ENCODE measurements around the gene TTC9B.
"Not testable (repeated sequence)": the region's sequence is repeated elsewhere in the genome, so short reads cannot be mapped to it uniquely, and the experiment has no call there.

The TTC9B gene

DNA sequence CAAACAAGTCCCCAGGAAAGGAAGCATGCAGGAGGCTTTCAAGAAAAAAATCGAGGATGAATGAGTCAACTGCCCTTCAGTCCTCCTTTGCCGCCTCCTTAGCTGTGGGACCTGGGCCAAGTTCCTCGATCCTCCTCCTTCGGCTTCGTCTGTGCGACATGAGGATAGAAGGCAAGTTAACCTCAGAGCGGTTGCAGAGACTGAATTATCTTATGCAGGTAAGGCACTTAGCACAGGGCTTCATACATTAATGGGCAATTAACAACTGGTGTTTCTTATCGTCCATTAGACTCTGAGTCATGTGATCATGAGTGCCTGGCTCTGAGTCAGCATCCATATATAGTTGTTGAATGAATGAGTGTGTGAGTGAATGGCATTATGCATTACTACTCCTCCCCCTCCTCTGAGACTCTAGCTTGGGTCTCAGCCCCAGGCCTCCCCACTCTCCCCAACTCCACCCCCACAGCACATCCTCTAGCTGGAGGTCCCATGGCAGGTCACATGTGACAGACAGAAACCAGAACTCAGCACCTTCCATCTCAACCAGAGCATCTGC lies 1.6 kb upstream of the TTC9B start:
- Histone ChIP-seq H3K27ac (ENCODE audit: low read length) (no peak overlapping the region), H3K27me3 (ENCODE audit: insufficient read depth, low read length, poor library complexity) (no peaks in the 10 kb centered on the region), H3K79me2 (ENCODE audit: insufficient read depth, low read length) (no peaks in the 10 kb centered on the region), H3K9me3 (ENCODE audit: insufficient read depth, low read length, severe bottlenecking) (no peaks in the 10 kb centered on the region), H3K4me3 (ENCODE audit: low read depth in 1 of 2, low read length in 2 of 2) (no peak overlapping the region), H2AFZ (ENCODE audit: low read depth, low read length) (no peak overlapping the region), H3K4me2 (ENCODE audit: insufficient read depth, low read length) (no peak overlapping the region), H3K36me3 (ENCODE audit: insufficient read depth, low read length) (no peaks in the 10 kb centered on the region), H4K20me1 (ENCODE audit: insufficient read depth, low read length) (no peaks in the 10 kb centered on the region), H3K9ac (ENCODE audit: low read depth, low read length) (no peak overlapping the region), H3K4me1 (ENCODE audit: insufficient read depth, low read length) (no peaks in the 10 kb centered on the region)
- ATAC-seq (ENCODE audit: insufficient read depth, low read depth) (no peak), DNase-seq (no peak)
- no peak for TF ChIP-seq EZH2 (IDR thresholded peaks at IDR 0.05; ENCODE audit: borderline replicate concordance, low read depth, low read length, severe bottlenecking)
- TF ChIP-seq, protein P1, sequence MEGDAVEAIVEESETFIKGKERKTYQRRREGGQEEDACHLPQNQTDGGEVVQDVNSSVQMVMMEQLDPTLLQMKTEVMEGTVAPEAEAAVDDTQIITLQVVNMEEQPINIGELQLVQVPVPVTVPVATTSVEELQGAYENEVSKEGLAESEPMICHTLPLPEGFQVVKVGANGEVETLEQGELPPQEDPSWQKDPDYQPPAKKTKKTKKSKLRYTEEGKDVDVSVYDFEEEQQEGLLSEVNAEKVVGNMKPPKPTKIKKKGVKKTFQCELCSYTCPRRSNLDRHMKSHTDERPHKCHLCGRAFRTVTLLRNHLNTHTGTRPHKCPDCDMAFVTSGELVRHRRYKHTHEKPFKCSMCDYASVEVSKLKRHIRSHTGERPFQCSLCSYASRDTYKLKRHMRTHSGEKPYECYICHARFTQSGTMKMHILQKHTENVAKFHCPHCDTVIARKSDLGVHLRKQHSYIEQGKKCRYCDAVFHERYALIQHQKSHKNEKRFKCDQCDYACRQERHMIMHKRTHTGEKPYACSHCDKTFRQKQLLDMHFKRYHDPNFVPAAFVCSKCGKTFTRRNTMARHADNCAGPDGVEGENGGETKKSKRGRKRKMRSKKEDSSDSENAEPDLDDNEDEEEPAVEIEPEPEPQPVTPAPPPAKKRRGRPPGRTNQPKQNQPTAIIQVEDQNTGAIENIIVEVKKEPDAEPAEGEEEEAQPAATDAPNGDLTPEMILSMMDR (IDR thresholded peaks at IDR 0.05; ENCODE audit: borderline replicate concordance, extremely low read depth, low read length, poor library complexity, severe bottlenecking) = no peak

DNA sequence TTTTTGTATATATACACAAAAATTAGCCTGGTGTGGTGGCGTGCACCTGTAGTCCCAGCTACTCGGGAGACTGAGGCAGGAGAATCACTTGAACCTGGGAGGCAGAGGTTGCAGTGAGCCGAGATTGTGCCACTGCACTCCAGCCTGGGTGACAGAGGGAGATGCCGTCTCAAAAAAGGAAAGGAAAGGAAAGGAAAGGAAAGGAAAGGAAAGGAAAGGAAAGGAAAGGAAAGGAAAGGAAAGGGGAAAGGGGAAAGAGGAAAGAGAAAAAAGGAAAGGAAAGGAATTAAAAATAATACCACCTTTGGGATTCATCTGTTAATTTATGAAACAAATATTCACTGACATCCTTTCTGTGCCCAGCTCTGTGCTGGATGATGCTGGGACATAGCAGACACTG lies 845 bp upstream of the TTC9B start:
- H3K27me3 ChIP-seq (ENCODE audit: insufficient read depth, low read length, poor library complexity); H3K9ac ChIP-seq (ENCODE audit: low read depth, low read length); H4K20me1 ChIP-seq (ENCODE audit: insufficient read depth, low read length); H3K4me3 ChIP-seq (ENCODE audit: low read depth in 1 of 2, low read length in 2 of 2); H2AFZ ChIP-seq (ENCODE audit: low read depth, low read length); H3K36me3 ChIP-seq (ENCODE audit: insufficient read depth, low read length); H3K27ac ChIP-seq (ENCODE audit: low read length); H3K4me2 ChIP-seq (ENCODE audit: insufficient read depth, low read length); H3K9me3 ChIP-seq (ENCODE audit: insufficient read depth, low read length, severe bottlenecking); ATAC-seq (ENCODE audit: insufficient read depth, low read depth); H3K79me2 ChIP-seq (ENCODE audit: insufficient read depth, low read length); DNase-seq; H3K4me1 ChIP-seq (ENCODE audit: insufficient read depth, low read length): not testable (repeated sequence)

DNA sequence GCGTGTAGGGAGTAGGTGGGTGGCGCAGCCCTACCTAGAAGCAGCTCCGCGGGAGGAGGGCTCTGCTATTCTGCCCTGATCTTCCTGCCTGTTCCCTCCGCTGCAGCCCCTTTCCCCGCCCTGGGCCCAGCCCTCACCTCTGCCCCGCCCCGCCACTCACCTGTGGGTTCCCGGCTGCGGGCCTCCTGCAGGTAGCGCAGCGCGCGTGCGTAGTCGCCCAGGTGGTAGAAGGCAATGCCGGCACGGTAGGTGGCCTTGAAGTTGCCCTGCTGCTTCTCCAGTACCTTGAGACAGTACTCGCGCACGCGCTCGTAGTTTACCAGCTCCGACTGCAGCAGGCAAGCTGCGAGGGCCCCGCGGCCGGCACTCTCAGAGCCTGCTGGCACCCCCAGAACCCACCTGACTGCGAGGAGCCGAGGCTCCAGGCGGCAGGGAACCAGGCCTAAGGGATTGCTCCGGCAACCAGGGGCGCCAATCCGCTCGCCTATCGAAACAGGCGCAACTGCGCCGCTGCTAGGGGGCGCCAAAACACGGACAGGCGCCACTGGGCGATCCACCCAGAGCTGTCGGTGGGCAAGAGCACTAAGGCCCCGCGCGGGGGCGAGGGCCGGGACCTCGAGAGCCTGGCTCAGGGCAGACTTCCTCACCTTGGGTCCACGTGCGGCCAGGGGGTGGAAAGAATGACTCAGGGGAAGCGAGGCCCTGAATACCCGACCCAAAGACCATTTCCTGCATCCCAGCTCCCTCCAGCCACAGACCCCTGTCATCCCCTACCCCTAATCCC lies 965 bp downstream of the TTC9B start:
- no peaks in the 10 kb centered on the region for H3K9me3 ChIP-seq (ENCODE audit: insufficient read depth, low read length, severe bottlenecking)
- H4K20me1 ChIP-seq (ENCODE audit: insufficient read depth, low read length) = no peaks in the 10 kb centered on the region
- H3K27me3 ChIP-seq (ENCODE audit: insufficient read depth, low read length, poor library complexity) = no peaks in the 10 kb centered on the region
- H3K36me3 ChIP-seq (ENCODE audit: insufficient read depth, low read length) = 0 out of 2 replicates have a peak, but pooled peaks cover 4% of the 10 kb centered on the region
- H3K4me3 ChIP-seq (ENCODE audit: low read depth in 1 of 2, low read length in 2 of 2) = no peak overlapping the region
- no peaks in the 10 kb centered on the region for H3K79me2 ChIP-seq (ENCODE audit: insufficient read depth, low read length)
- TF ChIP-seq, protein P1 (IDR thresholded peaks at IDR 0.05; ENCODE audit: borderline replicate concordance, extremely low read depth, low read length, poor library complexity, severe bottlenecking) = peak; percentile 18
- TF ChIP-seq EZH2 (IDR thresholded peaks at IDR 0.05; ENCODE audit: borderline replicate concordance, low read depth, low read length, severe bottlenecking) = no peak
- H2AFZ ChIP-seq (ENCODE audit: low read depth, low read length) = no peak overlapping the region
- no peaks in the 10 kb centered on the region for H3K4me1 ChIP-seq (ENCODE audit: insufficient read depth, low read length)
- ATAC-seq (ENCODE audit: insufficient read depth, low read depth) (no peak), DNase-seq (no peak)
- no peak overlapping the region for H3K9ac ChIP-seq (ENCODE audit: low read depth, low read length)
- no peak overlapping the region for H3K4me2 ChIP-seq (ENCODE audit: insufficient read depth, low read length)
- no peak overlapping the region for H3K27ac ChIP-seq (ENCODE audit: low read length)

DNA sequence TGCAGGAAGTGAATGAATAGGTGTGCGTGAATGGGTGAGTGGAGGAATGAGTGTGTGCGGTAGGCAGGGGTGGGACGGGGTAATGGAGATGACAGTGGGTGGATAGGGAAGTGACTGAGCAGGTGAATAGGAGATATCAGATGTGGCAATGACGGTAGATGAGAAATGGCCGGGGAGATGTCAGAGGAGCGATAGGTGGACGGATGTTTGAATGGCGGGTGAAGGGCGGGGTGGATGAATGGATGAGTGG lies 1.5 kb downstream of the TTC9B start:
- Histone ChIP-seq H3K36me3 (ENCODE audit: insufficient read depth, low read length) (0 out of 2 replicates have a peak, but pooled peaks cover 4% of the 10 kb centered on the region), H3K4me2 (ENCODE audit: insufficient read depth, low read length) (no peak overlapping the region), H2AFZ (ENCODE audit: low read depth, low read length) (no peak overlapping the region), H3K4me1 (ENCODE audit: insufficient read depth, low read length) (no peaks in the 10 kb centered on the region), H3K9me3 (ENCODE audit: insufficient read depth, low read length, severe bottlenecking) (no peaks in the 10 kb centered on the region), H3K9ac (ENCODE audit: low read depth, low read length) (no peak overlapping the region), H4K20me1 (ENCODE audit: insufficient read depth, low read length) (0 out of 2 replicates have a peak, but pooled peaks cover 3% of the 10 kb centered on the region), H3K79me2 (ENCODE audit: insufficient read depth, low read length) (no peaks in the 10 kb centered on the region), H3K27ac (ENCODE audit: low read length) (no peak overlapping the region), H3K27me3 (ENCODE audit: insufficient read depth, low read length, poor library complexity) (no peaks in the 10 kb centered on the region), H3K4me3 (ENCODE audit: low read depth in 1 of 2, low read length in 2 of 2) (no peak overlapping the region)
- TF ChIP-seq, protein P1 (IDR thresholded peaks at IDR 0.05; ENCODE audit: borderline replicate concordance, extremely low read depth, low read length, poor library complexity, severe bottlenecking) = no peak
- no peak for TF ChIP-seq EZH2 (IDR thresholded peaks at IDR 0.05; ENCODE audit: borderline replicate concordance, low read depth, low read length, severe bottlenecking)
- DNase-seq (no peak), ATAC-seq (ENCODE audit: insufficient read depth, low read depth) (no peak)

Data from DND-41 (cell line).